Measurements from ENCODE around the gene FOXL3. TPM values are rescaled to one million over a fixed set of nuclear protein-coding genes. Genes with fewer than 3 reads are reported as not detected.

The FOXL3 gene
- total and polyA plus RNA-seq, 4 donors: not detected

DNA sequence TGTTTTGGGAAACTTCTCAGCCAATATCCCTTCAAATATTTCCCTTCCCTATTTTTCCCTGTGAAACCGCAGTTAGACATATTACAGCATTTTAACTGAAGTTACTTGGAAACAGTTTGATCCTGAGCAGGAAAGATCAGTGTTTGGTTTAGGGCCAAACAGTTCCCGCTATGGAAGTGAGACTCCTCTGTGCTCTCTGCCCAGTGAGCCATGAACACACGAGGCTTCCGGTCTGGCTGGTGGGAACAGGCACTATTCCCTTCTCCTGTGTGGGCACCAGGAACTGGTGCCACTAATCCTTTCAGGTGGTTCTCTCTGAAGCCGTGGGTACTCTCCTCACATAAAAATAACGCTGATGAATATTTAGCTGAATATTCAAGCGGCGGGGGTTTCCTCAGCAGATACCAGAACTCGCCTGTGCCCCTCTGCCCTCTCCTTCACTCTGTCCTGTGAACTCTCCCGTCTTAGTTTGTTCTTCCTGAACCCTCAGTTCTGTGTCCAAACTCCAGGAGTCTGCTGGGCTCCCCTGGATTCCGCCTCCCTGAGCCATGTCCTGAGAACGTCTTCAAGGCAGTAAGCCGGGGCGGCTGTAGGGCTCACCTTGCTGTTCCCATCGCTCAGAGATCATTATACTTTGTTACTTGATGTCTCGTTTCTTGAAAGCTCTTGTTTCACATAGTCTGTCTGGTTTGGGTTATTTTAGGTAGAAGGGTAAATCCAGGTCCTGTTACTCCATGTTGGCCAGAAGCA is 25.7 kb downstream of the FOXL3 start:
- H3K4me3 ChIP-seq (ENCODE audit: low read depth in 1 of 3, low read length in 3 of 3): no peak overlapping the region
- H3K9ac ChIP-seq (ENCODE audit: low read depth in 1 of 2, low read length in 2 of 2): no peak overlapping the region
- TF ChIP-seq TAF1 (conservative IDR thresholded peaks at IDR 0.05): no peak
- WGBS: 86% methylated on average over 16 of the region's 16 CpGs
- H3K27ac ChIP-seq (ENCODE audit: low read depth in 1 of 2, low read length in 2 of 2): no peak overlapping the region
- H3K27me3 ChIP-seq (ENCODE audit: control insufficient read depth in 4 of 4, insufficient read depth in 4 of 4, low read length in 3 of 4): peaks cover 0 to 2% (median 0%) of the 10 kb centered on the region in 4 donors
- H3K36me3 ChIP-seq (ENCODE audit: control insufficient read depth in 4 of 4, insufficient read depth in 3 of 4, low read depth in 1 of 4, low read length in 3 of 4): no peaks in the 10 kb centered on the region
- H3K9me3 ChIP-seq (ENCODE audit: control insufficient read depth in 4 of 4, low read length in 3 of 4): no peaks in the 10 kb centered on the region
- H3K4me1 ChIP-seq (ENCODE audit: control insufficient read depth in 4 of 4, insufficient read depth in 4 of 4, low read length in 3 of 4): peaks cover 0 to 16% (median 10%) of the 10 kb centered on the region in 4 donors
- DNase-seq (ENCODE audit: low spot score): no peak

DNA sequence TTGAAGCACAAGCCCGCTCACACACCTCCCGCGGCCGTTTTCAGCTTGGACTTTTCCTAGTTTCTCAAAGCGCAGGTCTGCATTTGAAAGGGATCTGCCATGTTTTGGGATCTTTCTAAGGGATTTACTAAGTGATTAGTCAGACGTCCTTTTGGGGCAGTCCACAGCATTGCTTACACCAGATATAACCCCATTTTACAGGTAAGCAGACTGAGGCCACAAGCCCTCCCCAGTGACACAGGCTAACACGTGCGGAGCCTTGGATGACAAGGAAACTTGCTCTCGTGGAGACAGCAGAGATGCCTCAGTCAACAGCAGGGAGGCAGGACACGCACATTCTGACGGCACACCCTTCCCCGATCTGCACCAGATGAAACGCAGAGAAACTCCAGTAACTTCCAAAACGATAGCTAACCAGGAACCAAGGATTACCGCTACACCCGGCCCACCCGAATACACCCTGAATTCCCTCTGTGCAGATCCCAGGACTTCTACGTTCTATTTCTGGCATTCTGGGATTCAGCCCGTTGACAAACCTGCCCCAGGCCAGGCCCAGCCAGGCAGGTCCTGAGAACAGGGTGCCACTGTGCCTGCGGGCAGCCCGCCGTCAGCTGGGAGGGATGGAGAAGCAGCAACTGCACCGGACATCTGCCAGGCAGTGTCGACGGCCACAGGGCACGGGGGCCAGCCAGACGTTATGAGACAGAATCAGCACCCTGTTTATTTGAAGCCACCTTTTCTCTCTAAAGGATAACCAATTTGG is 27.9 kb downstream of the FOXL3 start:
- Histone ChIP-seq H3K9ac (ENCODE audit: low read depth in 1 of 2, low read length in 2 of 2) (no peak overlapping the region), H3K9me3 (ENCODE audit: control insufficient read depth in 4 of 4, low read length in 3 of 4) (no peaks in the 10 kb centered on the region), H3K4me1 (ENCODE audit: control insufficient read depth in 4 of 4, insufficient read depth in 4 of 4, low read length in 3 of 4) (peaks cover 0 to 16% (median 10%) of the 10 kb centered on the region in 4 donors), H3K27ac (ENCODE audit: low read depth in 1 of 2, low read length in 2 of 2) (no peak overlapping the region), H3K27me3 (ENCODE audit: control insufficient read depth in 4 of 4, insufficient read depth in 4 of 4, low read length in 3 of 4) (peaks cover 0 to 2% (median 0%) of the 10 kb centered on the region in 4 donors), H3K36me3 (ENCODE audit: control insufficient read depth in 4 of 4, insufficient read depth in 3 of 4, low read depth in 1 of 4, low read length in 3 of 4) (no peaks in the 10 kb centered on the region), H3K4me3 (ENCODE audit: low read depth in 1 of 3, low read length in 3 of 3) (no peak overlapping the region)
- DNase-seq (ENCODE audit: low spot score): no peak
- TF ChIP-seq, protein P1, sequence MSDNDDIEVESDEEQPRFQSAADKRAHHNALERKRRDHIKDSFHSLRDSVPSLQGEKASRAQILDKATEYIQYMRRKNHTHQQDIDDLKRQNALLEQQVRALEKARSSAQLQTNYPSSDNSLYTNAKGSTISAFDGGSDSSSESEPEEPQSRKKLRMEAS (IDR thresholded peaks at IDR 0.05): no peak
- TF ChIP-seq YY1 (IDR thresholded peaks at IDR 0.05): no peak
- no peak for TF ChIP-seq SP1 (IDR thresholded peaks at IDR 0.05)
- TF ChIP-seq, protein P2, sequence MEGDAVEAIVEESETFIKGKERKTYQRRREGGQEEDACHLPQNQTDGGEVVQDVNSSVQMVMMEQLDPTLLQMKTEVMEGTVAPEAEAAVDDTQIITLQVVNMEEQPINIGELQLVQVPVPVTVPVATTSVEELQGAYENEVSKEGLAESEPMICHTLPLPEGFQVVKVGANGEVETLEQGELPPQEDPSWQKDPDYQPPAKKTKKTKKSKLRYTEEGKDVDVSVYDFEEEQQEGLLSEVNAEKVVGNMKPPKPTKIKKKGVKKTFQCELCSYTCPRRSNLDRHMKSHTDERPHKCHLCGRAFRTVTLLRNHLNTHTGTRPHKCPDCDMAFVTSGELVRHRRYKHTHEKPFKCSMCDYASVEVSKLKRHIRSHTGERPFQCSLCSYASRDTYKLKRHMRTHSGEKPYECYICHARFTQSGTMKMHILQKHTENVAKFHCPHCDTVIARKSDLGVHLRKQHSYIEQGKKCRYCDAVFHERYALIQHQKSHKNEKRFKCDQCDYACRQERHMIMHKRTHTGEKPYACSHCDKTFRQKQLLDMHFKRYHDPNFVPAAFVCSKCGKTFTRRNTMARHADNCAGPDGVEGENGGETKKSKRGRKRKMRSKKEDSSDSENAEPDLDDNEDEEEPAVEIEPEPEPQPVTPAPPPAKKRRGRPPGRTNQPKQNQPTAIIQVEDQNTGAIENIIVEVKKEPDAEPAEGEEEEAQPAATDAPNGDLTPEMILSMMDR (IDR thresholded peaks at IDR 0.05; ENCODE audit: low read depth, low read length, missing input control): no peak
- TF ChIP-seq EGR1 (IDR thresholded peaks at IDR 0.05; ENCODE audit: low read depth in 2 of 2): no peak
- no peak for TF ChIP-seq FOXA2 (IDR thresholded peaks at IDR 0.05)
- TF ChIP-seq RXRA (IDR thresholded peaks at IDR 0.05): no peak
- no peak for TF ChIP-seq JUND (IDR thresholded peaks at IDR 0.05)
- TF ChIP-seq FOXA1 (IDR thresholded peaks at IDR 0.05): no peak
- no peak for TF ChIP-seq GABPA (IDR thresholded peaks at IDR 0.05 in 1 of 2, conservative IDR thresholded peaks at IDR 0.05 in 1 of 2)
- TF ChIP-seq HNF4A (conservative IDR thresholded peaks at IDR 0.05): no peak
- TF ChIP-seq HNF4G (IDR thresholded peaks at IDR 0.05): no peak
- TF ChIP-seq, protein P3, sequence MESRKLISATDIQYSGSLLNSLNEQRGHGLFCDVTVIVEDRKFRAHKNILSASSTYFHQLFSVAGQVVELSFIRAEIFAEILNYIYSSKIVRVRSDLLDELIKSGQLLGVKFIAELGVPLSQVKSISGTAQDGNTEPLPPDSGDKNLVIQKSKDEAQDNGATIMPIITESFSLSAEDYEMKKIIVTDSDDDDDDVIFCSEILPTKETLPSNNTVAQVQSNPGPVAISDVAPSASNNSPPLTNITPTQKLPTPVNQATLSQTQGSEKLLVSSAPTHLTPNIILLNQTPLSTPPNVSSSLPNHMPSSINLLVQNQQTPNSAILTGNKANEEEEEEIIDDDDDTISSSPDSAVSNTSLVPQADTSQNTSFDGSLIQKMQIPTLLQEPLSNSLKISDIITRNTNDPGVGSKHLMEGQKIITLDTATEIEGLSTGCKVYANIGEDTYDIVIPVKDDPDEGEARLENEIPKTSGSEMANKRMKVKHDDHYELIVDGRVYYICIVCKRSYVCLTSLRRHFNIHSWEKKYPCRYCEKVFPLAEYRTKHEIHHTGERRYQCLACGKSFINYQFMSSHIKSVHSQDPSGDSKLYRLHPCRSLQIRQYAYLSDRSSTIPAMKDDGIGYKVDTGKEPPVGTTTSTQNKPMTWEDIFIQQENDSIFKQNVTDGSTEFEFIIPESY (IDR thresholded peaks at IDR 0.05): no peak
- TF ChIP-seq, protein P4, sequence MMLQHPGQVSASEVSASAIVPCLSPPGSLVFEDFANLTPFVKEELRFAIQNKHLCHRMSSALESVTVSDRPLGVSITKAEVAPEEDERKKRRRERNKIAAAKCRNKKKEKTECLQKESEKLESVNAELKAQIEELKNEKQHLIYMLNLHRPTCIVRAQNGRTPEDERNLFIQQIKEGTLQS (IDR thresholded peaks at IDR 0.05): no peak
- no peak for TF ChIP-seq RAD21 (IDR thresholded peaks at IDR 0.05)
- TF ChIP-seq NR2F2 (IDR thresholded peaks at IDR 0.05): no peak
- WGBS: 92% methylated on average over 27 of the region's 27 CpGs

All from liver (tissue), 9 donors.